Measurements from ENCODE around the gene SORBS2.

GRCh38 chr4:185742766-185743165 is 69.2 kb downstream of the SORBS2 start:
- TF ChIP-seq POLR2A (IDR thresholded peaks at IDR 0.05) (no peak), POLR2AphosphoS5 (IDR thresholded peaks at IDR 0.05) (no peak), CTCF (IDR thresholded peaks at IDR 0.05) (no peak), EP300 (IDR thresholded peaks at IDR 0.05) (no peak)

Data from suprapubic skin (tissue), 4 donors.